Measurements from ENCODE around the gene QPCT. TPM values are rescaled to one million over a fixed set of nuclear protein-coding genes. Genes with fewer than 3 reads are reported as not detected.
A peak's percentile ranks its signal among the peaks of the same experiment; 100 is the strongest.
"Not testable (repeated sequence)": the region's sequence is repeated elsewhere in the genome, so short reads cannot be mapped to it uniquely, and the experiment has no call there.

QPCT gene
- 1 to 10 TPM; 1.2 to 5.1 (median 4.0) TPM for total RNA-seq

- intact Hi-C loops (cut with DNase I), result no loop called here
- TF ChIP-seq EP300 (IDR thresholded peaks at IDR 0.05), result no peak
- peak in 1 of 2 donors; percentile 28 for TF ChIP-seq POLR2AphosphoS5 (IDR thresholded peaks at IDR 0.05)
- H3K36me3 ChIP-seq, result no peaks in the 10 kb centered on the region
- H3K9me3 ChIP-seq, result no peaks in the 10 kb centered on the region
- H3K27me3 ChIP-seq, result no peaks in the 10 kb centered on the region
- 16% methylated on average over 39 of the region's 73 CpGs for WGBS
- peak within 1 kb of the TSS; percentile 64 to 80 (median 66) for H3K4me3 ChIP-seq
- no peak for DNase-seq (ENCODE audit: extremely low spot score)
- H3K4me1 ChIP-seq, result peaks cover 14 to 21% (median 20%) of the 10 kb centered on the region in 4 donors
- peak within 1 kb of the TSS; percentile 7 to 52 (median 36) for H3K27ac ChIP-seq (replicated peaks in 1 of 4)
Observed at GRCh38 chr2:37344453-37345361, at the start of gene QPCT. Gene QPCT, plus strand, starts transcription at chr2:37344630. Its CDS starts 102 bp downstream, at chr2:37344732.

- intact Hi-C loops (cut with DNase I), result not testable (repeated sequence)
- 92% methylated on average over 2 of the region's 2 CpGs for WGBS
Observed at GRCh38 chr2:37294858-37295257, 49.6 kb upstream of the QPCT start.

GRCh38 chr2:37295469-37296073 is 48.9 kb upstream of the QPCT start:
- H3K4me3 ChIP-seq, result no peak overlapping the region
- H3K36me3 ChIP-seq, result peaks cover 0 to 23% (median 3%) of the 10 kb centered on the region in 4 donors
- no peaks in the 10 kb centered on the region for H3K27me3 ChIP-seq
- no peak overlapping the region for H3K27ac ChIP-seq (replicated peaks in 1 of 4)
- no peak for TF ChIP-seq POLR2A (IDR thresholded peaks at IDR 0.05; ENCODE audit: low read depth)
- TF ChIP-seq POLR2AphosphoS5 (IDR thresholded peaks at IDR 0.05), result no peak
- TF ChIP-seq EP300 (IDR thresholded peaks at IDR 0.05), result no peak
- TF ChIP-seq CTCF (IDR thresholded peaks at IDR 0.05), result no peak
- no peaks in the 10 kb centered on the region for H3K4me1 ChIP-seq
- H3K9me3 ChIP-seq, result no peaks in the 10 kb centered on the region
- 95% methylated on average over 1 of the region's 1 CpG for WGBS
- no peak for DNase-seq (ENCODE audit: extremely low spot score)
- intact Hi-C loops (cut with DNase I), result no loop called here

More at GRCh38 chr2:37294858-37295257, 49.6 kb upstream of the QPCT start:
- not testable (repeated sequence) for H3K4me1 ChIP-seq; H3K4me3 ChIP-seq; H3K9me3 ChIP-seq; H3K27ac ChIP-seq (replicated peaks in 1 of 4); DNase-seq (ENCODE audit: extremely low spot score); H3K27me3 ChIP-seq
- peaks cover 0 to 30% (median 10%) of the 10 kb centered on the region in 4 donors for H3K36me3 ChIP-seq

- no peak for DNase-seq (ENCODE audit: extremely low spot score)
- Histone ChIP-seq H3K4me1 (peaks cover 0 to 10% (median 6%) of the 10 kb centered on the region in 4 donors), H3K27ac (replicated peaks in 1 of 4) (no peak overlapping the region), H3K27me3 (no peaks in the 10 kb centered on the region), H3K9me3 (no peaks in the 10 kb centered on the region), H3K36me3 (peaks cover 0 to 4% (median 0%) of the 10 kb centered on the region in 4 donors), H3K4me3 (no peak overlapping the region)
- intact Hi-C loops (cut with DNase I), result no loop called here
- TF ChIP-seq CTCF (IDR thresholded peaks at IDR 0.05) (no peak), EP300 (IDR thresholded peaks at IDR 0.05) (no peak), POLR2AphosphoS5 (IDR thresholded peaks at IDR 0.05) (no peak), POLR2A (IDR thresholded peaks at IDR 0.05; ENCODE audit: low read depth) (no peak)
Observed at GRCh38 chr2:37297632-37298031, 46.8 kb upstream of the QPCT start.

- no peaks in the 10 kb centered on the region for H3K27me3 ChIP-seq
- no peak overlapping the region for H3K4me3 ChIP-seq
- no peak for DNase-seq (ENCODE audit: extremely low spot score)
- intact Hi-C loops (cut with DNase I), result no loop called here
- TF ChIP-seq POLR2AphosphoS5 (IDR thresholded peaks at IDR 0.05), result no peak
- no peak for TF ChIP-seq POLR2A (IDR thresholded peaks at IDR 0.05; ENCODE audit: low read depth)
- no peak for TF ChIP-seq CTCF (IDR thresholded peaks at IDR 0.05)
- no peak for TF ChIP-seq EP300 (IDR thresholded peaks at IDR 0.05)
- H3K4me1 ChIP-seq, result peaks cover 0 to 10% (median 6%) of the 10 kb centered on the region in 4 donors
- no peak overlapping the region for H3K27ac ChIP-seq (replicated peaks in 1 of 4)
- H3K36me3 ChIP-seq, result no peaks in the 10 kb centered on the region
- no peaks in the 10 kb centered on the region for H3K9me3 ChIP-seq
Observed at GRCh38 chr2:37300146-37300545, 44.3 kb upstream of the QPCT start.
